HG03432 (cell line): ENCODE data around the gene KRTAP4-16.
"Not testable (repeated sequence)": the region's sequence is repeated elsewhere in the genome, so short reads cannot be mapped to it uniquely, and the experiment has no call there.

Experiments
- ATAC-seq: cut with Tn5 transposase; IDR thresholded peaks from one replicate; pipeline ENCODE4 v1.9.1; 2021; ENCODE audit warnings: mild to moderate bottlenecking, moderate library complexity; ENCODE audit not compliant: unreplicated experiment

KRTAP4-16 gene

GRCh38 chr17:41119696-41120690 lies 18.0 kb upstream of the KRTAP4-16 start:
- not testable (repeated sequence) for ATAC-seq

GRCh38 chr17:41118721-41119120 lies 16.7 kb upstream of the KRTAP4-16 start:
- no peak for ATAC-seq

- not testable (repeated sequence) for ATAC-seq
Measured at GRCh38 chr17:41117846-41118386, 15.9 kb upstream of the KRTAP4-16 start, which contains the start of gene KRTAP4-11. Gene KRTAP4-11 (minus strand): TSS chr17:41118373. CDS start chr17:41118315, 58 bp downstream.

- ATAC-seq, result no peak
Measured at GRCh38 chr17:41116297-41116696, 14.3 kb upstream of the KRTAP4-16 start.

DNA sequence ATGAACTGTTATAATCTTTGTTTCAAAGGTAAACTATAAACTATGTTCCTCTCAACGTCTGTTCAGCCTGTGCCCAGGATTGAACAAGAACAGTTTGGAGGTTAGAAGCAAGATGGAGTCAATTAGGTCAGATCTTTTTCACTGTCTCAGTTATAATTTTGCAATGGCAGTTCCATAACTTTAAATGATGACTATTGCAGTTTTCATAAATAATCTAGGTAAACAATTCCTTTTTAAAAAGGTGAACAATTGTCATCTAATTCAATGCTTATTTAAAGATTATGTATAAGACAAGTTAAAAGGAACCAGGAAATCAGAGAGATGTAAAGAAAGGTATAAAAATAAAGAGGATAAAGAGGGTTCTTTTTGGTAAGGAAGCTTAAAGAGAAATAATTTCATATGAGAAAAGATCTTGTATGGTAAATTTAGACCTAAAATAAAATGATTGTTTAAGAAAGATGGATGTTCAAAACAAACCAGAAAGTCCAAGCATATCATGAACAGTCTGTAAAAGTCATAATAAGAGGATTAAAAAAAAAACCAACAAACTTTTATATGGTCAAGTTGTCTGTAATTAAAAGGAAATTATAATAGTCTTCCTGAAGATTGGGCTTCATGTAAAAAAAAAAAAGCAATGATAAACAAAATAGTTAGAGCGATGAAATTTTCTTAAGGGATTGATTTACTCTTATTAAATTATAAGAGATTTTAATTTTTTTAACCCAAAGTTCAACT lies 9.3 kb upstream of the KRTAP4-16 start:
- ATAC-seq, result no peak

DNA sequence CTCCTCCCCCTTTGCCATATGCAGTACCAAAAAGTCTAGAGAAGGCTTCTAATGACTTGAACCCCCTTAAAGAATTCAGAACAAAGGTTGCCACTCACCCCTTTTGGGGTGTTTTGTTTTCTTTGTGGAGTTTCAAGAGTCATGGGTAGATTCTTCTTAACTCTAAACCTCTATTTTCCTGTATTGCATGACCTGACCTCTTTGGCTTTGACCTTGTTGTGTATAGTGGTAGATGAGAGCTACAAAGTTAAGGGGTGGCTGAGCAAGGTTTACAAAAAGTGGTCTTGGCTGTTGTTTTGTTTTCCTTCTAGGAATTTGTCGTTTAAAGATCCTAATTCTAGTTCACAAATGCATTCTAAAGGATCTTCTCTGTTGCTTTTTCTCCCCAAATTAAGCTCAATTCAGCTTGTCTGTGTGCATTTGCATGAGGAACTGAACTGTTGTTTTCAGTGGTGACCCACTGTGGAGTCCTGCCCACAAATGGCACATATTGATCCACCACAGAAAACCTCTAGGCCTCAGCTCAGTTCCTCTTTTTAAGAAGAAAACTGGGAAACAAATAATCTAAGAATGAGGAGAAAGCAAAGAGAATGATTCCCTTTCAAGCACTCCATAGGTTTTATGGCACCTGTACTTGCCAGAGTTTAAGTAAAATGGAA lies 6.8 kb upstream of the KRTAP4-16 start:
- not testable (repeated sequence) for ATAC-seq

DNA sequence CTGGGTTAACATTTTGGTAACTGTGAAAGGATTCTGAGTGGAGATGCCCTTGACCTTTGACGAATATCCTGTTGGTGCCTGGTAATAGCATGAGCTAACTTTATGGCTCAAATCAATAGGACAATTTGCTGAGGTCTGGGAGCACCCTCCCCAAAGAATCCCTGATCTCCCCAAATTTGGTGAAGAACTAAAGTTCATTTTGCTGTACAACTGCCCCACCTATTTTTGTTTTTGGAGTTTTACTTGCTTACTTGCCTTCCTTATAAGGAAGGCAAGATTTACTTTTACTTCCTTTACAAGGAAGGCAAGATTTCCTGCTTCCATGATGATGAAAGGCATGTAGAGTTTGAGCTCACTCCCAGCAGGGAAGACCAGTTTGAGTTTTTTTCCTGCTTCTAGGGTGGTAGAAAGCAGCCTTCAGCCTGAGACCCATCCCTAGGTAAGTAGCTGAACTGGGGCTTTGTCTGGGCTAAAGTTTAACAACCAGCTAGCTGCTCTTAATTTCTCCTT lies 6.0 kb upstream of the KRTAP4-16 start:
- ATAC-seq, result no peak

- ATAC-seq, result not testable (repeated sequence)
Measured at GRCh38 chr17:41105347-41105746, 3.3 kb upstream of the KRTAP4-16 start, which contains the start of gene KRTAP4-9. Gene KRTAP4-9 (plus strand): TSS chr17:41105389. CDS start chr17:41105389, 0 bp downstream.

- not testable (repeated sequence) for ATAC-seq
Measured at GRCh38 chr17:41104386-41105038, 2.5 kb upstream of the KRTAP4-16 start.

- no peak for ATAC-seq
Measured at GRCh38 chr17:41103896-41104295, 1.9 kb upstream of the KRTAP4-16 start.

DNA sequence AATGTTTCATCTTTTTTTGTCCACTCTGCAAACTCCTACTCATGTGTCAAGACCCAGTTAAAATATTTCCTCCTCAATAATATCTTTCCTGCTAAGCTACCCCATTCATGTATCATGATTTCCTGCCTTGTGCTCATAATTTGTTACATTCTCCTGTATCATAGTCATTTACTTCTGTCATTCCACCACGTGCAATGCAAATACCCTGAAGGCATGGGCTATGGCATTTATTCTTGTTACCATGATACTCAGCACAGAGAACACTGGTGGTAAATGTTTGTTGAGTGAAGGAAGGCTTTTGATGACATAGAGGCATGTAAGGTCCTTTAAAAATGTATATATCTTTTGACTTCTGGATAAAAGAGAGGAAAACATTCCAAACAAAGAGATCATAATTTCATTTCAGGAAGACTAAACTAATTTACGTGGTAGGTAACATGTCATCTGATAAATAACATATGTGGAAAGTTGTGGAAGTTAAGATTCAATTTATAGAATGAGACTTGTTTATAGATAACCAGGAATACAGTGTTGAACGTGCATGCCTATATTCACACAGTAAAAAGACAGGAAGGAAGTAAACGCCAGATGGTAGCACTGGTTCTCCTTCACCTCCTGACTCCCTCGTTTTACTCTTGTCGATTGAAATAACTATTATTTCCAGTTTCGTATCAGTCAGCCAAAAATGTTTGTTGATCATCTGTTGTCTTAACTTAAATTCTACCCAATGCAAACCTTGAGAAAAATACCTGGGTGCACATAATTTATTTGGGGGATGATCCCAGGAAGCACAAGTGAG lies 2.1 kb downstream of the KRTAP4-16 start:
- ATAC-seq, result not testable (repeated sequence)

GRCh38 chr17:41098481-41098880 lies 3.5 kb downstream of the KRTAP4-16 start:
- ATAC-seq, result no peak

DNA sequence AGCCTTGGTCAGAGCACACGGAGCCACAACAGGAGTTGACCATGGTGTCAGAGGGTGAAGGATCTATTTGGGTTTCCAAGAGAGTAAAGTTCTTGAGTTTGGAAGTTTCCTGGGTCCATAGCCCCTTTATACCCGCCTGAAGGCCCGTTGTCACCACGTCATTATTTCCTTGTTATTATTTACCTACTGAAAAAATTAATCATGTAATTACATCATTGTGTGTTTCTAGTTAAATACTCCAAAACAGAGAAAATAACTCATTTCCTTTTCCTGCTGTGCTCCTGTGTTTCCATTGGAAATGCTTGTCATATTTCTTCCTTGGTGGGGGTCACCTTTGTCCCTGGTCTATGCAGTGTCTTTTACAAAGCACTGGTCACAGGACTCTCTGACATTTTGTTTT lies 4.0 kb downstream of the KRTAP4-16 start, which contains the start of gene KRTAP4-8:
KRTAP4-8 (minus strand) TSS at position 101 of the 400 bp plus-strand sequence; CDS start at position 43, 58 bp downstream.
- ATAC-seq, result no peak

DNA sequence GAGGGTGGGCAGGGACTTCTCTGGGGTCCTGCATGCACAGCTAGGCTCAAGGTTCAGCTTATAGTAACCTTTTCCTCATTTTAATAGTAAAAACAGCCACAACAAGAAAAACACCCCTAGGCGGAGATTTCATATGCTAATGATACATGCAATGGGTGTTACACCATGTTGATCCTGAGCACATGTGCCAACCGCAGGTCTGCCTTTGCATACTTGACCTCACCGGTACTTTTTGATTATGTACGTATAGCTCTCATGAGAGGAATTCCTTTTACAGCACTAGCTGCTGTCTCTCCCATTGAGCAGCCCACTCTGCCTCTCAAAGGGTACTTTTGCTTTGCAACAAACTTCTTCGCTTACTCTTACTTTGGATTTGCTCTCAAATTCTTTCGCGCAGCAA lies 6.0 kb downstream of the KRTAP4-16 start:
- ATAC-seq, result no peak

GRCh38 chr17:41088760-41089352 lies 13.2 kb downstream of the KRTAP4-16 start:
- not testable (repeated sequence) for ATAC-seq

- ATAC-seq, result not testable (repeated sequence)
Measured at GRCh38 chr17:41084100-41084856, 17.7 kb downstream of the KRTAP4-16 start, which contains the start of gene KRTAP4-7. Gene KRTAP4-7 (plus strand): TSS chr17:41084150. CDS start chr17:41084207, 57 bp downstream.

DNA sequence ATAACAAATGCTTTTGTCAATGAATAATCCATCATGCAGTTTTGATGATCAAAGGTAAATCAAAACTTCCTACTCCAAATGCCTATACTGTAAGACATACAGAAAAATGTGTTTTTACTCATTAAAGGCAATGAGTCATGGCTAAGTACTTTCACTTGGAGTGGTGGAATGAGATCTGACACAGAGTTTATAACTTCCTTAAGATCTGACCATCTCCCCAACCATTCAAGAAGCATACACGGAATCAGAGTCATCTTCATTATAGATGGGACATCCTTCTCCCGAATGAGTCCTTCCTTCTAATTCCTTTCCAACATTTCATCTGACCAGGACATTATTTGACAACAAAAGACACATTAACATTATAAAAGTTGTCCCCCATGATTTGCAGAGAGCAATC lies 18.6 kb downstream of the KRTAP4-16 start:
- not testable (repeated sequence) for ATAC-seq

DNA sequence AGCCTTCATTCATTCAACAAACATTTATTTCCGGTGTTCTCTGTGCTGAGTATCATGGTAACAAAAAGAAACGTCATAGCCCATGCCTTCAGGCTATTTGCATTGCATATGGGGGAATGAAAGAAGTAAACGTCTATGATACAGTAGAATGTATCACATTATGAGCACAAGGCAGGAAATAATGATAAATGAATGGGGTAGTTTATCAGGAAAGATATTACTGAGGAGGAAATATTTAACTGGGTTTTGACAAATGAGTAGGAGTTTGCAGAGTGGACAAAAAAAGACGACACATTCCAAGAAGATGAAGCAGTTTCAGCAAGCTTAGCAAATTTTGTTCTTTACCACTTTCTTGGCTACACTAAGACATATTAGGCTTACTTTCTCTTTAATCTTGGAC lies 19.4 kb downstream of the KRTAP4-16 start:
- no peak for ATAC-seq
